ENCODE data around the gene LGALS14.
"Not testable (repeated sequence)": the region's sequence is repeated elsewhere in the genome, so short reads cannot be mapped to it uniquely, and the experiment has no call there.

Gene LGALS14

DNA sequence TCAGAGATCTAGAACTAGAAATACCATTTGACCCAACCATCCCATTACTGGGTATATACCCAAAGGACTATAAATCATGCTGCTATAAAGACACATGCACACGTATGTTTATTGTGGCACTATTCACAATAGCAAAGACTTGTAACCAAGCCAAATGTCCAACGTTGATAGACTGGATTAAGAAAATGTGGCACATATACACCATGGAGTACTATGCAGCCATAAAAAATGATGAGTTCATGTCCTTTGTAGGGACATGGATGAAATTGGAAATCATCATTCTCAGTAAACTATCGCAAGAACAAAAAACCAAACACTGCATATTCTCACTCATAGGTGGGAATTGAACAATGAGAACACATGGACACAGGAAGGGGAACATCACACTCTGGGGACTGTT lies 34.4 kb upstream of the LGALS14 start:
- ChIA-PET POLR2A (interaction anchor here (1.2 kb wide), 1 partner anchor 234 kb away, joined by 3 read pairs; the partner anchor contains the start of gene RPS16), CTCF (interaction anchor here (0.7 to 5.7 kb wide), 4 partner anchors 120 to 263 kb away, joined by 3 to 148 read pairs (median 5); partner anchors contain the start of gene ZFP36)
- H3K36me3 ChIP-seq (ENCODE audit: control insufficient read depth in 2 of 2, insufficient read depth in 1 of 2, low read length in 2 of 2); H3K4me1 ChIP-seq (ENCODE audit: control insufficient read depth, insufficient read depth, low read length); H3K9me3 ChIP-seq (ENCODE audit: control insufficient read depth, insufficient read depth, low read depth, low read length); H3K4me3 ChIP-seq (ENCODE audit: low read depth, low read length); H3K27ac ChIP-seq (ENCODE audit: extremely low read depth, low read depth, low read length): not testable (repeated sequence)
- TF ChIP-seq ZNF146 (tag by site-specific recombination; IDR thresholded peaks at IDR 0.05) = peak; percentile 91

DNA sequence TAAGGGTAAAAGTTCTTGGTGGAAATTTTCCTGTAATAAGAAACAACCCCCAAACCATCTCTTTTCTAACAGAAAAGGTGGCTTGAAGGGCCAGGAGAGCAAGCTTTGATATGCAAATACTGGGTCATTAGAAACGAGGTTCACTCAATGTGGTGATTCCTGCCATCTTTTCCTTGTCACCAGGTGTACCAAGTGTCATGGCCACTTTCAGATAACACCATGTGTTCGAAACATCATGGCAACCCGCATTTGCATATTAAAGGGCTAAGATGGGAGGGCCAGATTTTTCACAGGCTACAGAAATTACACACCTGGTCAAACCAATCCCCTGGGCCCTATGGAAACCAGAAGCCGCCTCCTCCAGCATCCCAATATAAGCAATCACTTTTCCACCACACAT lies 33.3 kb upstream of the LGALS14 start:
- no peak for TF ChIP-seq OVOL3 (tag by site-specific recombination; IDR thresholded peaks at IDR 0.05)
- no peak for TF ChIP-seq ZNF785 (tag by site-specific recombination; IDR thresholded peaks at IDR 0.05)
- TF ChIP-seq ZNF776 (tag by site-specific recombination; IDR thresholded peaks at IDR 0.05; ENCODE audit: borderline replicate concordance) = no peak
- no peak for TF ChIP-seq SCRT2 (tag by site-specific recombination; IDR thresholded peaks at IDR 0.05)
- TF ChIP-seq, protein P1, sequence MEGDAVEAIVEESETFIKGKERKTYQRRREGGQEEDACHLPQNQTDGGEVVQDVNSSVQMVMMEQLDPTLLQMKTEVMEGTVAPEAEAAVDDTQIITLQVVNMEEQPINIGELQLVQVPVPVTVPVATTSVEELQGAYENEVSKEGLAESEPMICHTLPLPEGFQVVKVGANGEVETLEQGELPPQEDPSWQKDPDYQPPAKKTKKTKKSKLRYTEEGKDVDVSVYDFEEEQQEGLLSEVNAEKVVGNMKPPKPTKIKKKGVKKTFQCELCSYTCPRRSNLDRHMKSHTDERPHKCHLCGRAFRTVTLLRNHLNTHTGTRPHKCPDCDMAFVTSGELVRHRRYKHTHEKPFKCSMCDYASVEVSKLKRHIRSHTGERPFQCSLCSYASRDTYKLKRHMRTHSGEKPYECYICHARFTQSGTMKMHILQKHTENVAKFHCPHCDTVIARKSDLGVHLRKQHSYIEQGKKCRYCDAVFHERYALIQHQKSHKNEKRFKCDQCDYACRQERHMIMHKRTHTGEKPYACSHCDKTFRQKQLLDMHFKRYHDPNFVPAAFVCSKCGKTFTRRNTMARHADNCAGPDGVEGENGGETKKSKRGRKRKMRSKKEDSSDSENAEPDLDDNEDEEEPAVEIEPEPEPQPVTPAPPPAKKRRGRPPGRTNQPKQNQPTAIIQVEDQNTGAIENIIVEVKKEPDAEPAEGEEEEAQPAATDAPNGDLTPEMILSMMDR (tag by site-specific recombination; IDR thresholded peaks at IDR 0.05) = no peak
- no peak for TF ChIP-seq ZBTB48 (tag by site-specific recombination; IDR thresholded peaks at IDR 0.05)
- no peak for TF ChIP-seq ZNF544 (tag by site-specific recombination; IDR thresholded peaks at IDR 0.05)
- no peak for TF ChIP-seq ZXDB (tag by site-specific recombination; IDR thresholded peaks at IDR 0.05)
- ChIA-PET CTCF (interaction anchor here (0.5 to 5.7 kb wide), 19 partner anchors 8 to 420 kb away, joined by 3 to 148 read pairs (median 8); partner anchors contain the start of genes DLL3, EID2 and SUPT5H), POLR2A (interaction anchor here (1.2 kb wide), 1 partner anchor 235 kb away, joined by 3 read pairs; the partner anchor contains the start of gene RPS16)
- Histone ChIP-seq H3K36me3 (ENCODE audit: control insufficient read depth in 2 of 2, insufficient read depth in 1 of 2, low read length in 2 of 2) (no peaks in the 10 kb centered on the region), H3K4me3 (ENCODE audit: low read depth, low read length) (no peak overlapping the region), H3K4me1 (ENCODE audit: control insufficient read depth, insufficient read depth, low read length) (no peaks in the 10 kb centered on the region), H3K27ac (ENCODE audit: extremely low read depth, low read depth, low read length) (no peak overlapping the region), H3K9me3 (ENCODE audit: control insufficient read depth, insufficient read depth, low read depth, low read length) (no peaks in the 10 kb centered on the region; the same call in none of the 2 replicates)

- no peak overlapping the region for H3K4me3 ChIP-seq (ENCODE audit: low read depth, low read length)
- H3K27ac ChIP-seq (ENCODE audit: extremely low read depth, low read depth, low read length) = no peak overlapping the region
- H3K9me3 ChIP-seq (ENCODE audit: control insufficient read depth, insufficient read depth, low read depth, low read length) = no peaks in the 10 kb centered on the region; the same call in 1 of the 2 replicates
- TF ChIP-seq ZNF701 (tag by site-specific recombination; IDR thresholded peaks at IDR 0.05) (no peak), SP7 (tag by site-specific recombination; IDR thresholded peaks at IDR 0.05) (no peak), ZBTB8A (tag by site-specific recombination; IDR thresholded peaks at IDR 0.05) (no peak), ZBTB7A (tag by site-specific recombination; IDR thresholded peaks at IDR 0.05; ENCODE audit: low read depth) (no peak), ZNF555 (tag by site-specific recombination; conservative IDR thresholded peaks at IDR 0.05) (peak; percentile 10; the same call in 1 of the 2 replicates), ZBTB17 (tag by site-specific recombination; IDR thresholded peaks at IDR 0.05) (peak; percentile 56), YY2 (tag by site-specific recombination; IDR thresholded peaks at IDR 0.05) (peak; percentile 36; the same call in 1 of the 2 replicates), ZNF350 (tag by site-specific recombination; IDR thresholded peaks at IDR 0.05) (0 out of 2 replicates have a peak, but pooled peaks have one; percentile 41), ZNF692 (tag by site-specific recombination; IDR thresholded peaks at IDR 0.05) (peak; percentile 30), ZNF654 (tag by site-specific recombination; IDR thresholded peaks at IDR 0.05; ENCODE audit: low read depth) (peak; percentile 98), ZNF664 (tag by site-specific recombination; IDR thresholded peaks at IDR 0.05) (0 out of 2 replicates have a peak, but pooled peaks have one; percentile 19), ZNF473 (tag by site-specific recombination; IDR thresholded peaks at IDR 0.05) (no peak), ZNF391 (tag by site-specific recombination; IDR thresholded peaks at IDR 0.05; ENCODE audit: borderline replicate concordance, low read depth) (peak; percentile 51; the same call in 1 of the 2 replicates), ZNF2 (tag by site-specific recombination; IDR thresholded peaks at IDR 0.05) (peak; percentile 82), ZNF660 (tag by site-specific recombination; IDR thresholded peaks at IDR 0.05) (peak; percentile 81), ZNF335 (tag by site-specific recombination; conservative IDR thresholded peaks at IDR 0.05) (peak; percentile 45; the same call in 1 of the 2 replicates)
- TF ChIP-seq, protein P1 (tag by site-specific recombination; IDR thresholded peaks at IDR 0.05) = peak; percentile 94
- H3K36me3 ChIP-seq (ENCODE audit: control insufficient read depth in 2 of 2, insufficient read depth in 1 of 2, low read length in 2 of 2) = no peaks in the 10 kb centered on the region
- CTCF ChIA-PET = interaction anchor here (0.5 to 5.7 kb wide), 34 partner anchors 9 to 419 kb away, joined by 3 to 148 read pairs (median 6); partner anchors contain the start of genes DLL3, EID2, EID2B and SUPT5H
- H3K4me1 ChIP-seq (ENCODE audit: control insufficient read depth, insufficient read depth, low read length) = no peaks in the 10 kb centered on the region
- POLR2A ChIA-PET = no interaction called here
These were observed 32.4 kb upstream of the LGALS14 start for GRCh38 chr19:39671739-39672363.

All from HEK293 (cell line).